ENCODE measurements around the gene TCP11L2.
"Not testable (repeated sequence)": the region's sequence is repeated elsewhere in the genome, so short reads cannot be mapped to it uniquely, and the experiment has no call there.

TCP11L2 gene

DNA sequence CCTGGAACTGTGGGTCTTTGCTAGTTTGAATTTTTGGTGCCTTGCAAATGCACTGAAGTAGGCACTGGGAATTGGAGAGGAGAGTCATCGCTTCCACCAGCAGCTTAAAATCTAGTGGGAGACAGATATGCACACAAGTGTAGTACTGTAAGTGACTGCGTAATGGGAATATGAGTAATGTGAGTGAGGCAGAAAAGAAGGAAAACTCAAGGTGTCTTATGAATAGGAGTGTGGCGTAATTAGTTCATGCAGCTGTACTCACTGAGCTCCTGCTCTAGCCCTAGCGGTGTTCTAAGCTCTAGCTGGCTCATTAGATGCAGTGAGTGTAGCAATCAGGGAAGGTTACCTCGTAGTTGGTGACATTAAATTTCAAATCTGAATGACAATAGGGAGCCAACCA, 2.8 kb downstream of the TCP11L2 start:
- H3K9ac ChIP-seq (ENCODE audit: insufficient read length) = no peak overlapping the region
- no peak overlapping the region for H3K4me3 ChIP-seq
- H3K27ac ChIP-seq = no peak overlapping the region

DNA sequence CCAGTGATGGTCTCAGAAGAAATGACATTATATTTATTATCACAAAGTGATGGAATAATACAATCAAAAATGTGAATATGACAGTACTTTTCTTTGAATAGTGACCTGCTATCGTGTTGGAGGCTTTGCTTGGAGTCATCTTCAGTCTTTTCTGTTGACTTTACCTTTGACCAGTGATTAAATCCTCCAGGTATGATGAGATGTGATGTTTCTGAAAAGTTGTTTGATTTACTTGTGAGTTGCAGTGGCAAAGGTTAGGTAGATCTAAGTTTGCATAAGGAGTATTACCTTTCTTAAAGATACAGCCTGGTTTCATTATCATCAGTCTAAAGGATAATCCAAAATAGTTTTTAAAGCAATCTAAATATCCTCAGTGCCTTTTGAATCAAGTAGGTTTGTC, 4.6 kb downstream of the TCP11L2 start:
- DNase-seq (ENCODE audit: low read depth, low spot score) = no peak
- H3K36me3 ChIP-seq (ENCODE audit: insufficient read depth, low read length) = no peaks in the 10 kb centered on the region
- no peaks in the 10 kb centered on the region for H3K9me3 ChIP-seq (ENCODE audit: low read depth, low read length)
- no peak overlapping the region for H3K9ac ChIP-seq (ENCODE audit: insufficient read length)
- TF ChIP-seq FOXP2 (optimal IDR thresholded peaks at IDR 0.05; ENCODE audit: control extremely low read depth, extremely low read length, insufficient read depth) = no peak
- TF ChIP-seq EZH2 (IDR thresholded peaks at IDR 0.05) = no peak
- TF ChIP-seq POLR2AphosphoS5 (IDR thresholded peaks at IDR 0.05; ENCODE audit: borderline replicate concordance, low read depth, low read length) = no peak
- no peak overlapping the region for H3K27ac ChIP-seq
- no peak overlapping the region for H3K4me3 ChIP-seq

More for the DNA sequence above, 2.8 kb downstream of the TCP11L2 start:
- DNase-seq (ENCODE audit: low read depth, low spot score) = no peak
- Histone ChIP-seq H3K9me3 (ENCODE audit: low read depth, low read length) (no peaks in the 10 kb centered on the region), H3K36me3 (ENCODE audit: insufficient read depth, low read length) (no peaks in the 10 kb centered on the region)
- TF ChIP-seq FOXP2 (optimal IDR thresholded peaks at IDR 0.05; ENCODE audit: control extremely low read depth, extremely low read length, insufficient read depth) (no peak), EZH2 (IDR thresholded peaks at IDR 0.05) (no peak), POLR2AphosphoS5 (IDR thresholded peaks at IDR 0.05; ENCODE audit: borderline replicate concordance, low read depth, low read length) (no peak)

DNA sequence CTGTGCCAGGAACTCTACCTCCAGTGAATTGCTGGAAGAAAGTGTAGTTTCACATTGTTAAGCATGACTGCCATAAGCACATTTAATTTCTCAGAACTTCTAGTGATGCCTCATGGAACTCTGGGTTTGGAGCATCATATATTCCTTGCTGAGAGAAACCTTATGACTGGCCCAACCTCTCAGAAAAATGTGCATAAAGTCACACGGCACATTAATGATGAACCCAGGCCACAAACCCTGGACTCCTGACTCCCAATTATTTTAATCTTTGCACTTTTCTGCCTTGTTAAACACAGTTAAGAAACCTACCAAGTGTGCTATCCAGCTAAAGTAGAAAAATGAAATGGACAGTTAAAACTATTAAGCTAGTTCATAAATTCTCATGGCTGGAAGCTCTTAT, 5.6 kb downstream of the TCP11L2 start:
- no peak for DNase-seq (ENCODE audit: low read depth, low spot score)
- TF ChIP-seq FOXP2 (optimal IDR thresholded peaks at IDR 0.05; ENCODE audit: control extremely low read depth, extremely low read length, insufficient read depth) (no peak), EZH2 (IDR thresholded peaks at IDR 0.05) (no peak), POLR2AphosphoS5 (IDR thresholded peaks at IDR 0.05; ENCODE audit: borderline replicate concordance, low read depth, low read length) (no peak)
- no peaks in the 10 kb centered on the region for H3K9me3 ChIP-seq (ENCODE audit: low read depth, low read length)
- H3K27ac ChIP-seq = no peak overlapping the region
- H3K36me3 ChIP-seq (ENCODE audit: insufficient read depth, low read length) = no peaks in the 10 kb centered on the region
- H3K4me3 ChIP-seq = no peak overlapping the region
- no peak overlapping the region for H3K9ac ChIP-seq (ENCODE audit: insufficient read length)

DNA sequence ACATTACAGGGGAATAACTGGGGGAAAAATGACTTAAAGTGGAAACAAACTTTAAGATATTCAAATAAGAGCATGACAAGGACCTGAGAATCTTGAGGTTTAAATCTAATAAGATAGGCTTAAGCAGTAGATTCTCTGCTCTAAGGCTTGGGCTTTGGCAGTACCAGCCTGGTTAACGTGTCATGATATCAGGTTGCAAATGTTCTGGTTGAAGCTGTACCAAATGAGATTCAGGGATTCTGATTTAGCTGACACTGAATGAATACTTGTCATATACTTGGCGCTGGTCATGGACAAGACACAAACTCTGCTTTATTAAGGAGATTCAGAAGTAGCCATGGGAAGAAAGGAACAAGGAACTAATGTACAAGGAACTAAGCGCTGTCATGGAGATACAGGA, 6.1 kb downstream of the TCP11L2 start:
- H3K9ac ChIP-seq (ENCODE audit: insufficient read length) = no peak overlapping the region
- no peak overlapping the region for H3K4me3 ChIP-seq
- H3K9me3 ChIP-seq (ENCODE audit: low read depth, low read length) = no peaks in the 10 kb centered on the region
- DNase-seq (ENCODE audit: low read depth, low spot score) = no peak
- no peak for TF ChIP-seq EZH2 (IDR thresholded peaks at IDR 0.05)
- TF ChIP-seq FOXP2 (optimal IDR thresholded peaks at IDR 0.05; ENCODE audit: control extremely low read depth, extremely low read length, insufficient read depth) = no peak
- TF ChIP-seq POLR2AphosphoS5 (IDR thresholded peaks at IDR 0.05; ENCODE audit: borderline replicate concordance, low read depth, low read length) = no peak
- H3K27ac ChIP-seq = no peak overlapping the region
- H3K36me3 ChIP-seq (ENCODE audit: insufficient read depth, low read length) = no peaks in the 10 kb centered on the region

DNA sequence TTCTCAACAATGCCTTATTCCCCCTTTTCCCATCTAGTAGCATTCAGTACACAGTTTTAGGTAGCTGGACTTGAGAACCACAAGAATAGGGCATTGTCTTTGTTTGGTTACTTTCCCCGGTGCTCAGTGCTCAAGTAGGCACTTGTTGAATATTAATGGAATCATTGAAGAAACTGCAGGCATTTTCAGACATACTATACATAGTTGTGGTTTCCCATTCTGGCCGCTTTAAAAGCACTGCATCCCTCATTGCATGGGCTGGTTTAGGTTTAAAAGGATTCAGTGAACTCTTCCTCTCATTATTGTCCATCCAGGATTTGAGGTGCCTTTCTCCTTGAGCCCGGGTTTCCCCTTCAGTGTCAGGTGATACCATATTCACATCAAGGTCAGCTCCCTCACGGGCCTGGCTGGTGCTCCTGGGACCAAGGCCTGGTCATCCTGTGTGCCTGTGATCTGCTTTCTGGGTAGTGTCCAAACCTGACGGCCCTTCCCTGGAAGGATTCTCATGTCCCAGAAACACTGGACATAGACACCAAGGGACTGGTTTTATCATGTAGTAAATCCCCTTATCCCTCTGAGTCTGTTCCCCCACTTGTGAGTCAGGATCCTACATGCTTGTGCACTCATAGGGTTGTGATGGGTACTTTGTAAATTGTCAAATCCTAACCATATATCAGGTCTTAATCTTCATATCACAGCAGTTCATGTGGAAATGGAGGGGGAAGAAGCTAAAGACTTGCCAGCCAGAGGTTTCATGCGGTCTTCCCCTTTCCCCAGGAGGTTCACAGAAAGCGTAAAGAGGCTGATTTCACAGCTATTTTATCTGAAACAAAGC, 7.4 kb downstream of the TCP11L2 start:
- Histone ChIP-seq H3K27ac (no peak overlapping the region), H3K9ac (ENCODE audit: insufficient read length) (no peak overlapping the region), H3K9me3 (ENCODE audit: low read depth, low read length) (no peaks in the 10 kb centered on the region), H3K4me3 (no peak overlapping the region), H3K36me3 (ENCODE audit: insufficient read depth, low read length) (no peaks in the 10 kb centered on the region)
- no peak for DNase-seq (ENCODE audit: low read depth, low spot score)
- no peak for TF ChIP-seq POLR2AphosphoS5 (IDR thresholded peaks at IDR 0.05; ENCODE audit: borderline replicate concordance, low read depth, low read length)
- no peak for TF ChIP-seq EZH2 (IDR thresholded peaks at IDR 0.05)
- no peak for TF ChIP-seq FOXP2 (optimal IDR thresholded peaks at IDR 0.05; ENCODE audit: control extremely low read depth, extremely low read length, insufficient read depth)

DNA sequence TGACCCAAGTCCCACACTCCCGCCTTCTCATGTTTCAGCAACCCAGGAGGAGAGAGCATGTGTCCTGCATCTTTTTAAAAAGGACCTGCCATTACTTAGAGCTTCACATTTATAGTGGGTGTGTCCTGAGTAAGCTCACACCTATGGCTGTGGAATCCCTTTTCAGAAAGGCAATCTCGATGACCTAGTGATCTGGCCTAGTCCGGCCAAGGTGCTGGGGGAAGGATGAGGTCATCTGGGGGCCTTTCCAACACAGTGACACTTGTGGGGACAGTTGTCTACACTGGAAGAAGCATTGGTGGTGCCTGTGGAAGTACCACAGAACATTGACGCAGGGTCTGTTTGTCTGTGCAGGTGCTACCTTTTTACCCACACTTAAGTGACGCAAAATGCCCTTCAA, 8.2 kb downstream of the TCP11L2 start:
- DNase-seq (ENCODE audit: low read depth, low spot score) = no peak
- Histone ChIP-seq H3K9me3 (ENCODE audit: low read depth, low read length) (no peaks in the 10 kb centered on the region), H3K9ac (ENCODE audit: insufficient read length) (no peak overlapping the region), H3K4me3 (no peak overlapping the region), H3K27ac (no peak overlapping the region), H3K36me3 (ENCODE audit: insufficient read depth, low read length) (no peaks in the 10 kb centered on the region)
- TF ChIP-seq FOXP2 (optimal IDR thresholded peaks at IDR 0.05; ENCODE audit: control extremely low read depth, extremely low read length, insufficient read depth) = no peak
- no peak for TF ChIP-seq POLR2AphosphoS5 (IDR thresholded peaks at IDR 0.05; ENCODE audit: borderline replicate concordance, low read depth, low read length)
- TF ChIP-seq EZH2 (IDR thresholded peaks at IDR 0.05) = no peak

DNA sequence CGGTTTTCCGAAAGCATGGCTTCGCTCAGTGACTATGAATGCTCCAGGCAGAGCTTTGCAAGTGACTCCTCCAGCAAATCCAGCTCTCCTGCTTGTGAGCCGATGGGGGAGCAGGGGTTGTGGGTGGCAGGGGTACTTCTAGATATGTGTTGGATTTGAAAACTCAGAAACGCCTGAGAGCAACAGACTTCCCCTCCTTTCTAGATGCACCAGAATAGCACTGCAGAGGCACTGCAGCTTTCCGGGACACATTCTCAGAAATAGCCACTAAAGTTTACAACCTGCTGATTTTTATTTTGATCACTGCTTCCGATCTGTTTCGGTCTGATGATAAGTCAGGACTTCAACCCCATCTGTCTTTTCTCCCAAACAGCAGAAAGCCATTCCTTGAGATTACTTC, 8.6 kb downstream of the TCP11L2 start:
- no peak overlapping the region for H3K4me3 ChIP-seq
- no peak for DNase-seq (ENCODE audit: low read depth, low spot score)
- no peaks in the 10 kb centered on the region for H3K9me3 ChIP-seq (ENCODE audit: low read depth, low read length)
- no peak for TF ChIP-seq FOXP2 (optimal IDR thresholded peaks at IDR 0.05; ENCODE audit: control extremely low read depth, extremely low read length, insufficient read depth)
- no peak for TF ChIP-seq EZH2 (IDR thresholded peaks at IDR 0.05)
- TF ChIP-seq POLR2AphosphoS5 (IDR thresholded peaks at IDR 0.05; ENCODE audit: borderline replicate concordance, low read depth, low read length) = no peak
- H3K27ac ChIP-seq = peak overlapping the region; percentile 27; the same call in 1 of the 2 replicates
- H3K36me3 ChIP-seq (ENCODE audit: insufficient read depth, low read length) = no peaks in the 10 kb centered on the region
- no peak overlapping the region for H3K9ac ChIP-seq (ENCODE audit: insufficient read length)

DNA sequence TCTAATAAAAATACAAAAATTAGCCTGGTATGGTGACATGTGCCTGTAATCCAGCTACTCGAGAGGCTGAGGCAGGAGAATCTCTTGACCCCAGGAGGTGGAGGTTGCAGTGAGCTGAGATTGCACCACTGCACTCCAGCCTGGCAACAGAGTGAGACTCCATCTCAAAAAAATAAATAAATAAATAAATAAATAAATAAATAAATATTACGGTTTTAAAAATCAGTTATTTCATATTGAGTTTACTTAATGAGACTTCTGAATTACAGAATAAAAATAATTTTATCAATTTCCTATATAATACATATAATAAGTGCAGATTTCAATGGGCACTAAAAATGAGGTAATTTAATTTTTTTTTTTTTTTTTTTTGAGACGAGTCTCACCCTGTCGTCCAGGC, 10.9 kb downstream of the TCP11L2 start:
- not testable (repeated sequence) for H3K36me3 ChIP-seq (ENCODE audit: insufficient read depth, low read length); H3K27ac ChIP-seq; H3K4me3 ChIP-seq; DNase-seq (ENCODE audit: low read depth, low spot score); H3K9ac ChIP-seq (ENCODE audit: insufficient read length); H3K9me3 ChIP-seq (ENCODE audit: low read depth, low read length)

DNA sequence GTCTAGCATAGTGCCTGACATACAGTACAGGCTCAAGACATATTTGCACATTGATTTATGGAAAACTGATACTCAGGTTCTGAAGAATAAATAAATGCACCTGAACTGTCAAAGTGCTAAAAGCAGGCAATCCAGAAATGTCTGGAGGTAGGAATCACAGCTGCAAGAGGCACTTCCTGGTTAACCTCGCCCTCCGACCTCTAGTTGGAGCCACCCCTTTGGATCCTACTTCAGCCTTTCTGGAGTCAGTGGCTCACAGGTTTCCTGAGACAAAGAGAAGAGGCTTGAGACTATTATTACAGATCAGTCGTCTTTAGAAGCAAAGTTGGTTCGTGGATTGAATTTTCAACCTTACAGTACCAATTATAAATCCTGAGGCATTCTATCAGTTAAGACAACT, 13.0 kb downstream of the TCP11L2 start:
- no peaks in the 10 kb centered on the region for H3K9me3 ChIP-seq (ENCODE audit: low read depth, low read length)
- H3K27ac ChIP-seq = no peak overlapping the region
- H3K36me3 ChIP-seq (ENCODE audit: insufficient read depth, low read length) = no peaks in the 10 kb centered on the region
- TF ChIP-seq FOXP2 (optimal IDR thresholded peaks at IDR 0.05; ENCODE audit: control extremely low read depth, extremely low read length, insufficient read depth) = no peak
- TF ChIP-seq POLR2AphosphoS5 (IDR thresholded peaks at IDR 0.05; ENCODE audit: borderline replicate concordance, low read depth, low read length) = no peak
- no peak for TF ChIP-seq EZH2 (IDR thresholded peaks at IDR 0.05)
- H3K4me3 ChIP-seq = no peak overlapping the region
- H3K9ac ChIP-seq (ENCODE audit: insufficient read length) = no peak overlapping the region
- DNase-seq (ENCODE audit: low read depth, low spot score) = no peak
